Islet of Langerhans (tissue), 1 donor: ENCODE data around the gene ARL4A.
A peak's percentile ranks its signal among the peaks of the same experiment; 100 is the strongest.

Source experiments
- FAIRE-seq: peaks from one replicate; lab custom pipeline; 2011; peaks lifted over from hg19 to GRCh38; lab: Jason Lieb, UNC

ARL4A gene

GRCh38 chr7:12726908-12727307 is 39.5 kb downstream of the ARL4A start:
- no peak for FAIRE-seq

DNA sequence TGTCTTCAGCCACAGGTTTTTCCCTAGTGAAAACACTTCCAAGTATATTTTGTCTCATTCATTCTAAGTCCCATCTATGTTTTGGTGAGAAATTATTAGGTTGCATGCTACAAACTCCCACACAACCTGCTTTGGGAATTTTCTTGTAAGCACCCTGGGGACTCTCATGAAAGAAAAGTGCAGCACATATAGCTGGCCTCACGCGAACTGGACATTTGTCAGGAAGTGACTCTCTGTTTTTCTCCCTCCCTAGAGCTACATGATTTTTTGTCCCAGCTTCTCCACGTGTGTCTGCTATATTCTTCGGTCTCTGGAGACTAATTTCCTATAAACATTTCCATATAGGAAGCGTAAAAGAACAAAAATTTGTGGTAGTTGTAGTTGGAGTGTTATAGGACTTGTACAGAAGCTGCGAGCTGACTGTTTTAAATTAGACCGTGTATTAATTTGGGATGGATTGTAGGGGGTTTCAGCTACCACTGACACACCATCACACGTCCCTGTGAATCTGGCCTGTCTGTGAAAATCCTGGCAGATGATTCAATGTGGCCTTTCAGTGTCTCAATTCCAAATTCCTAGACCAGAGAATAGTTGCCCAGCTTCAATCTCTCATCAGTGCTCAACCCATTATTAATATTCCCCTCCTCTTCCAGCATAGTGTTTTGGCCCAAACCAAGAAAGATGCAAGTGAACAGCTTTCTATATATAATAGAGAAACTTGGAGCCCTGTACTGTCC is 40.2 kb downstream of the ARL4A start:
- no peak for FAIRE-seq

DNA sequence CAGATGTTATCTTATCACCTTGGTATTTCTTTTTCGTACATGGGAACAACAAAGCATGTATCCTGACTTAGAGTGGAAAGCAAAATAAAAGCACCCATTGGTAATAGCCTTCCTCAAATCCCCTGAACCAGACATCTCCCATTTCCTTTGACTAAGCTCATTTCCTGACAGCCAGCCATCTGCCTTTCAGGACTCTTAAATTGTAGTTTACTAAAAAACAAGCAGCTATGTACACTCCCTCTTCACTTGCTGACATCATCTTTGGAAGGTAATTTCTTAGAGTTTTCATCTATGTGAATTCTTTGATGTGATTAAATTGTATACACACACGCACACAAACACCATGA is 40.7 kb downstream of the ARL4A start:
- FAIRE-seq: no peak

GRCh38 chr7:12729112-12729511 is 41.7 kb downstream of the ARL4A start:
- FAIRE-seq: no peak

- no peak for FAIRE-seq
These were observed 43.1 kb downstream of the ARL4A start for GRCh38 chr7:12730523-12730922.

DNA sequence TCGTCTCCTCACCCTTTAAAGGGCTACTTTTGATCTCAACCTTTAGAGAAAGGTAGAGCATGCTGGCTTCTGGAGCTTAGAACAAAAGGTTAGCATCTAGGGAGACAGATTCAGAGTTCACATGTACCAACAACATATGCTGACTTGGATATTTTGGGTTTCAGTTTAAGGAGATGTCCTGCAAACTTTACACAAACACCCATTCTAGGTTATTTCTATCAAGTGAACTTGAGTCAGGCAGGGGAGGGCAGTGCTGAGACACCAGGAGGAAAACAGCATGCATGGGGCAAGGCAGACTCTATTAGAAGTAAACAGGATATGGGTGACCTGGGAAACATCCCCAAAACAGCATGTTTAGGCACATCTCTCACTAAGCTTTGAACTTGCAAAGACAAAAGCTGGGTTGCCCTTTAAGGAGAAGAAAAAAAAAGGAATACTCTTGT is 43.8 kb downstream of the ARL4A start:
- FAIRE-seq: no peak

GRCh38 chr7:12731775-12732174 is 44.3 kb downstream of the ARL4A start:
- FAIRE-seq: peak; percentile 17

DNA sequence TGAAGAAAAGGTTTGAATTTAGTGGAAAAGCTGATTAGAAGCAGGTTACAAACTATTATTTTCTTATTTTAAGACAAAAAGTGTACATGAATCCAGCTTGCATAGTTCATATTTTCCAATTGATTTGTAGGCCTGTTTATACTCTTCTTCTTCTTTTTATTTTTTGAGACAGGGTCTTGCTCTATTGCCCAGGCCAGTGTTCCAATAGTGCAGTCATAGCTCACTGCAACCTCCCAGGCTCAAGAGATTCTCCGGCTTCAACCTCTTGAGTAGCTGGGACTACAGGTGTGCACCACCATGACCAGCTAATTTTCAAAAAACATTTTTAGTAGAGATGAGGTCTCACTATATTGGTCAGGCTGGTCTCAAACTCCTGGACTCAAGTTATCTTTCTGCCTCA is 45.0 kb downstream of the ARL4A start:
- FAIRE-seq: no peak

- peak; percentile 13 for FAIRE-seq
These were observed 48.5 kb downstream of the ARL4A start for GRCh38 chr7:12735923-12736322.

GRCh38 chr7:12737373-12737772 is 49.9 kb downstream of the ARL4A start:
- no peak for FAIRE-seq

DNA sequence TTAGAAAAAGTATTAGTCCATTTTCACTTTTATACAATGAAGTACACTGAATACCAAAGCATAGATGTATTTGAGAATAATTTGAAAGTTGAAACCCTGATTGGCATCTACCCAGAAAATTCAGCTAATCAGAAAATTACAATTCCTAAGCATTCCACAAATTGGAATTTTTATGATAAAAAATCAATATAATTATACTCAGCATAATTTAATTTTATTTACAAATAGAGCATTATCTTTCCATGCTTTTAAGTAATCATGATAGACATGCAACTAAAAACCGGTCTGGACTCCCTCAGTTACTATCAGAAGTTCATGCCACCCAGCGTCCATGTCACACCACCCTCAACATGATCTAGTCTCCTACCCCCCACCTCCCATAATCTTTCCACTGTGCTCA is 50.4 kb downstream of the ARL4A start:
- no peak for FAIRE-seq

DNA sequence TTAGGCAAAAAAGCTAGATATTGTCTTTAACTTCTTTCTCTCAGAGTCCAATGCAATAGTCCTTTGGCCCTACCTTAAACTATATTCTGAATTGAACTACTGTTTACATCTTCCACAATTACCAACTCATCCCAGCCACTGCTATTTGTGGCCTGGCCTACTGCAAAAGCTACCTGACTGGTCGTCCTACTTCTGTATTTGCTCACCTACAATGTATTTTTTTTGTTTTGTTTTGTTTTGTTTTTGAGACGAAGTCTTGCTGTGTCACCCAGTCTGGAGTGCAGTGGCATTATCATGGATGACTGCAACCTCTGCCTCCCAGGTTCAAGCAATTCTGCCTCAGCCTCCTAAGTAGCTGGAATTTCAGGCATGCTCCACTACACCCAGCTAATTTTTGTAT is 51.2 kb downstream of the ARL4A start:
- no peak for FAIRE-seq
